HG02763 (cell line): Measurements from ENCODE around the gene CNTN1.

Experiments
- ATAC-seq: cut with Tn5 transposase; IDR thresholded peaks from one replicate; pipeline ENCODE4 v1.9.1; 2021; ENCODE audit warnings: mild to moderate bottlenecking, moderate library complexity; ENCODE audit not compliant: unreplicated experiment

The CNTN1 gene

DNA sequence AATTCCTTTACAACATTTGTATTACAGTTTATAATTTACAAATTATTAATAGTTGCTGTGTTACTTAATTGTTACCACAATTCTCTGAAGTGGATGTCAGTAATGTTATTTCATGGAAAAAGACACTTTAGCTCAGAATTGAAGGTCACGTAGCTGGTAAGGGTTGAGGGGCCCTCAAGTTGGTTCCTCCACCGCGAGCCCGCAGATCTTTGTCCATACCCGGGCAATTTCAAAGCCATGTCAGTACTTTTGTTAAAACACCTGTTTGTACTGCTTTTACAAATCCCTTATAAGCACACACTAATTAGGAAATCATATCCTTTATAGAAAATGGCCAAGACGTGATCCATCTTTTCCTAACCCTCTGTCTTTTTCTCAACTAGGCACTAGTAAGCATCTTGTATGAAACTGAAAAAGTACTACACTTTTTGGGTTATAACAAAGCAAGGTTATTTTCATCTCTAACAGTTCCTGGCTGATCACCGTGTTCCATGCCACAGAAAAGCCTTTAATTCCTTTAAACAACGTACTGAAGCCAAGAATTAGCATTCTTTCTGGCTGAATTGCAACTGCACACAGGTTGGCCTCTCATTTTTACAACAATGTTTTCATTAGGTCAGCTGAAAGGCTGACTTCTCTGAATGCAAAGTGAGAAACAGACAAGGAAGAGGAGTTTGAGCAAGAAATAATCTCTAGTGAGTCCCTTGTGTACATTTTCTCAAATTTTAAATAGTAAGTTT is 76.1 kb downstream of the CNTN1 start:
- no peak for ATAC-seq

DNA sequence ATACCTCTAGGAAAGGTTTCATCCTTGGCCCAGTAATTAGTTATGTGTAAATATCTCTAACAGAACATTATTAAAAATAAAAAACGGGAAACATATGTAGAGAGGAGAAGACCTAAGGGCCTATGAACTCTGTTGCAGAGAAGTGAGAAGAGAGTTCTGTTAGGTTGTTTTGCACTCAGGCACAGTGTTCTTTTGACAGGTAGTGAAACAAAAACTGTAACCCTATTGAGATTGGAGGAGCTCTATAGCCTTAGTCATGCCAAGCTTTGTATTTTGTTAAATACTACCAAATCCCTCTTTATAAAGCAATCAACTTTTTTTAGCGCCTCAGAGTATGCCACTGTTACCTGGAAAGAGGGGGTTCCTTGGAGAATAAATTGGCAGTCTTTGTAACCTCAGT is 77.6 kb downstream of the CNTN1 start:
- no peak for ATAC-seq

DNA sequence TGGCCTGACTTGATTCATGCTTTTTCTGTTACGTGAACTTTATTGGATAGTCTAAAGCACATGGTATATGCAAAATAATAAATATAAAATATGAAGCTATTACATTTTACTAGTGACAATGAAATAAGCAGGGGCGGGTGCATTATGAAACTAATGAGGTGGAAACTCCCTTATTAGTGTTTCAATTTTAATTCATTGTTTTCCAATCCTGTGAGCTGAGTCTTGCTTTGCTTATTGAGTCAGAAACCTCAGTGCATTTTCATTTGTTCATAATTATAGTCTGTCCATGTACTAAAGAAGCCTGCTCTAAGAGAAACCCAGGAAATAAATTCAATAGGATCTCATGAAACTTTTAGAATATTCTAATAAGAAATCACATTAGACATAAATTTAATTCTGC is 78.5 kb downstream of the CNTN1 start:
- ATAC-seq, result no peak

DNA sequence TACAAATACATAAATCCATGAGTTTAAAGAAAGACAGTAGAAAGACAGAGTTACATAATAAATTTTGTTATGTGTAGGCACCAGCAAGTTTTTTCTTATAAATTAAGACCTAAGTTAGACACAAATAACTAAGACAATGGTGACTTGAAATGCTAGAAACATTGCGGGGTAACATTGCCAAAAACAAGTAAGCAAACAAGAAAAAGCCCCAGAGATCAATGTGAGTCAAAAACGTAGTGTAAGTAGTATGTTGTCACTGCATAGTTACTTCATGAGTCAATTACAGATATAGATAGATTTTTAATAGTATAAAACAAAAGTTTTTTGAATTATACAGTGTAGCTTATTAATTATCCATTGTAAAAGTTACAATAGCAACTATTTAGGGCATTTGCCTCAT is 83.4 kb downstream of the CNTN1 start:
- ATAC-seq, result no peak

DNA sequence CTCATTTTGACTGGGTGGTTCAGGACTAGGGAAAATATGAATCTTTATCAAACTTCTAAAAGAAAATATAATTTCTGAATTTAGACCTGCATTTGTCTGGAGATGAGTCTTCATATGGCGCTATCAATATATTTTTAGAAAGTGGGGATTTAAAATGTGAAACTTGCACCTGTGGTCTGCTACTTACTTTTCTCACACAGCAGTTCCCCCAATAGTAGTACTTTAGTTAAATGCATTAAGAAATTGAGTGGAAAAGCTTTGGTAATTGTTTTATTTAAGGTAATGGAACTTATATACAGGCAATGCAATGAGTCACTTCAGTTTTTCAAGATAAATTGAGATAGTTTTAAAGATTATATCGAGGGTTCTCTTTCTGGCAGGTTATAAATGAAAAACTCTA is 91.9 kb downstream of the CNTN1 start:
- no peak for ATAC-seq

DNA sequence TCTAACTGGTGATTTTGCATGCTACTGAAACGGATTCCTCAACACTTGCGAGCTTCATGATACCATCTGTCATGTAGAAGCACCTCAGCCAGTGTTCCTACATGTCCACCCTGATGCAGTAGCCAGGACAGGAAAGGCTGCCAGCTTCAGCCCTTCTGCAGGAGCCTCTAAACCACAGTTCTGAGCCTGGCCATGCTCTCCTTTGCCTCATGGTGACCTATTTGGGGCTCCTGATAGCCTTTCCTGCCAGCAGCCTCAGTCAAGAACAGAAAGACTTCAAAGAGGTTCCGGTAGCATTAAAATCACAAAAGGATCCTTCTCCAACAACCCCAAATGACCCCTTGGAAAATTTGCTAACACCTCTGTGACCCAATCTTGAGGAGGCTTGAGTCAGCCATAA is 96.0 kb downstream of the CNTN1 start:
- no peak for ATAC-seq

DNA sequence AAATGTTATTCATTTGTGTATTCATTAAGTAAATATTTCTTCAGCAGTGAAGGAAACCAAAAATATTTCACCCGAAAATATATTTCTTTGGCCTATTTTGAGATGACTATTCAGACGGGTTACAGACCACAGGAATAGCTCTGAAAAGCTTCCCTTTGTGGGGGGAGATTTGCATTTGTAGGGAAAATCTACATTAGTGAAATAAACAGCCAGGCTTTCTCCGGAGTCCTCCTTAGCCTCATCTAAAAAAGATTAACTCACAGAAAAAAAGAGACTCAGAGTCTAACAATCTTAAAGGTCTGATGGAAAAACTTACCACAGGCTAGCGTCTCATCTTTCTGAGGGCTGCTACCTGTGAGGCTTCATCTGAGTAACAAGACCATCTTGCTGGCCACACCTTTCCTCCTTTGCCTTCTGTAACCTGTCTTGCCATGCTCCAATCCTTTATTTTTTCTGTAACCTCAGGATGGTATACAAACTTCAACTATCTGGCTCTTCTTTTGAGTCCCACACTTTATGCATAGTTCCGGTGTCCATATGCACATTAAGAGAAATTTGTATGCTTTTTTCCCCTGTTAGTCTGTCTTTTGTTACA is 100.7 kb downstream of the CNTN1 start:
- no peak for ATAC-seq

DNA sequence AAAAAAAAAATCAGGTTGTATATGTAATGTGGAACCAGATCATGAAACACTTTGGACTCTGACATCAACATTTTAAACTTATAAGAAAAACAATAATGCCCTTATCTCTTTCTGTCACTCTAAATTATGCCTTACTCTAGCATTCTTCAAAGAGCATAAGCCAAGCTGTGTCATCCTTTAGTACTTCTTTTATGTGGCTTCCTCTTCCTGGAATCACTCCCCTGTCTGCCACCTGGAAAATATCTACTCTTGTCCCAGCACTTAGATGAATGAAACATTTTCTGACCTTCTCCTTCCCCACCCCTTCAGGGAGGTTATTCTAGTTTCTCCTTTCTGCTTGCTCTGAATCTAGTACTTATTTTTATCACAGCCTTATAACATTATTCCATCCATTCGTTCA is 101.2 kb downstream of the CNTN1 start:
- ATAC-seq, result no peak

DNA sequence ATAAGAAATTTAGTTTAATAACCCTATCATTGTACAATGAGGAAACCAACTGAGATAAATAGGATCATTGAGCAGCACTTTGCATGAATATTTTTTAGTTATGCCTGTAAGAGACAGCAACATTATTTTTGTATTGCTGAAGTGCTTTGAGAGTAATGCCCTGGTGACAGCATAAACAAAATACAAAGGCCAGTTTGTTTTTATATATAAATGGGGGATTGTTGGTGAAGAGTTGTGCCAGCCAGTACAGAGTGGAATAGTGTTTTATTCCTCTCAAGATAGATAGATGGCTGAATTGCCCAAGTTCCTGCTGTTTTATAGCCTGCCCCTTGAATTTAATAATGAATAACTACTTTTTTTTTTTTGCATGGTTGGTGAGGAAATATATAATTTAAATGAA is 101.8 kb downstream of the CNTN1 start:
- ATAC-seq, result no peak

DNA sequence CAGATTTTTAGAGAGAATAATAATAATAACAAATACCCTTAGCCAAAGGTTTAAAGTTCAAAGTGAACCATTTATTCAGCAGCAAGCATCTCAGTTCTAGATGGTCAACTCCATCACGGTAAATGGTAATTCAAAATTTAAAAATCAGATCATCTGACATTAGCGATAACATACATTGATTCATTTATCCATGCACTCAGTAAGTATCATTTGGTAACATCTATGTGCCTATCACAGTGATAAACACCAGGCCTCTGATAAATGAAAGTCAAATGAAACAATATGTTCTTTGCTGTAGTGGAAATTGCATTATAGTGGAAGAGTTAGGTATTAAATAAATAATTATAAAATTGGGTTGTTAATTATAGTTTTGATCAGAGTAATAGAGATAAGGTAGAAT is 108.8 kb downstream of the CNTN1 start:
- no peak for ATAC-seq

DNA sequence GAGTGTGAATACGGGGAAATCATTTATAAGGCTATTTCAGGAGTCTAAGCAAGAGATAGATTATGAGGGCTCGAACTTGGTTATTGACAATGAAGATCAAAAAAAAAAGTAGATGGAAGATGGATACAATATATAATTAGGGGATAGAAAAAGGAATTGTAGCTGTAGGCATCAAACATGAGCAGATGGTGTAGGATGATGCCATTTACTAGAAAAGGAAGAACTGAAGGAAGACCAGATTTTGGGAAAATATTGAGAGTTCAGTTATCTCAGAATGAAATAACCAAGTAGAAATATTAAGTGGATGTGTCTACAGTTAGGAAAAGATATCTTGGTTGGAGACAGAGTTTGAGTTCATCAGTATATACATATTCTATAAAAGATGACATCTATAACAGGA is 109.6 kb downstream of the CNTN1 start:
- ATAC-seq, result no peak

DNA sequence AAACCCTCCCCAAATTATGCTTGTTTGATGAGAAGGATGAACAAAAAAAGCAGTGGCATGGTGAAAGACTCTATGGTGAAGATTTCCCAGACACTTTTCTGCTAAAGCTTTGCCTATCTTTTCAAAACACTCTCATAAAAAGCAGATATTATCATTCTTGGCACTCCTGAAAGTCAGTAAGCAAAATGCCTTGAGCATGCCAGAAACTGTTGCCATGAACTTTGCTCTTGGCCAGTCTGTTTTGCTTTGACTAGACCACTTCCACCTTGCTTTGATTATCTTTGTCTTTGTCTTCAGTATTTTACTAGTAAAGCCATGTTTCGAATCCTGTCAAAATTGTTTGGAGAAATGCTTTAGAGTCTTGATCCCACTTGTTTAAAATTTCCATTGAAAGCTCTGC is 110.4 kb downstream of the CNTN1 start:
- ATAC-seq, result no peak

DNA sequence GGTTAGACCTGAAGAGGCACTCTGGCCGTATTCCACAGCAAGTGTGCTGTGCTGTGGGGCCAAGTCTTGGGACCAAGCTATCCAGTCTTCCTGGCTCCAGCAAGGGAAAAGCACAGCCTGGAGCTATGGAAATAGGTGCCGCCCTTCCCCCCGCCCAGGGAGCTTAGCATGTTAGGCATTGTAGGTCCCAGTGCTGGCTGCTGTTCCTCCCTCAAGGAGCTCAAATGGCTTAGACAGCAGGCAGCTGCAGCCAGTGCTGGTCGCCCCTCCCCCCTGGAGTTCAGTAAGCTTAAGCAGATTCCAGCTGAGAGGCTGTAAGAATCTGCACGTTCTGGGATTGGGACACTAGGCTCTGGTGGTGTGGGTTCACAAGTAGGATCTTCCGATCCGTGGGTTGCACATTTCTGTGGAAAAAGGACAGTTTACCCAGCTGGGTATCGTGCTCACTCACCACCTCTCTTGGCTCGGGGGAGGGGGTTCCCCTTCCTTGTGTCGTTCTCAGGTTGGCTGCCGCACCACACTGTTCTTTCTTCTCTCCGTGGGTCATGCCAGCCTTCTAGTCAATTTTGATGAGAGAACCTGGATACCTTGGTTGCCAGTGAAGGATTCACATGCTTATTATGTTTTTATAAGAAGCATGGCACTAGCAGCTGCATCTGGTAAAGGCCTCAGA is 127.3 kb downstream of the CNTN1 start:
- ATAC-seq, result no peak

DNA sequence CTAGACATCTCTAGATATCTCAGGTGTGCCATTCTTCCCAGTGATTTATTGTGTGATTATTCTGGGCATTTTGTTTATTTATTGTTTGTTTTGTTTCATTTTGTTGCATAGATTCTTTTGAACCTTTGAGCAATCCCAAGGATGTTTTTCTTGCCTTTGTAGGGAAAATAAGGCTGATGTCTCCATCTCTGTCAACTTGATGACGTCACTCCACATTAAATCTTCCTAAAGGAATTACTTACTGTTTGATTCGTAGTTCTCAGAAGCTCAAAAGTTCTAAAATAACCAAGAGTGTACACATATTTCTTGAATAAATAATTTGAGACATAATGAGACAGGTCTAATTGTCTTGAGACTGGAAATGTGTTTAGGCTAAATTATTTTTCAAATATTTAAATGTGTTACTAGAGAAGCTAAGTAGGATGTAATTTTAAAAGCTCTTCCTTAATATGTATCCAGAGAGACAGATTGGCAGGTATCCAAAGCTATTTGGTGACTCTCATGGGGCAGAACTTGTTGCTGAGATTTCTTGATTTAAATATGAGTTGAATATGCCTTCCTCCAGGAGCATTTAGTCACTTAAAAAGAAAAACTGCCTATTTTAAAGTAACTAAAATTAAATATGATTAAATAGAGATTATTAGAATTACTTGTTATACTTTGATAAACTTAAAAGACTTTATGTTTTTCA is 128.7 kb downstream of the CNTN1 start:
- no peak for ATAC-seq

DNA sequence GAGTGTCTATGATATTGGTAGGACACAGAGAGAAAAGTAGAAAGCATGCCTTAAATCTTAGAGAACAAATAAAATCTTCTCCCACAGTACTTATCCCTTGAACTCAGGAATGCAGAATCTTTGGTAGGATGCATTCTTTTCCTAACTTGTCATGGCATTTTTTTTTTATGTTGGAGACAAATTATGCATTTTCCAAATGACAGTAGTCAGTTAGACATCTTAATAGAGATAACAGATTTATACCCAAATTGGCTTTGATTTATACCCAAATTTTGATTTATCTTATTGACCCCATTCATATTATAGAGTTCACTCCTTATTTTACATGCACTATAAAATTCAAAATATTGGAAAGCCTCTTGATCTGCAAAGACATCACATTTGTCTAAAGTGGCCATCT is 132.9 kb downstream of the CNTN1 start:
- ATAC-seq, result no peak

DNA sequence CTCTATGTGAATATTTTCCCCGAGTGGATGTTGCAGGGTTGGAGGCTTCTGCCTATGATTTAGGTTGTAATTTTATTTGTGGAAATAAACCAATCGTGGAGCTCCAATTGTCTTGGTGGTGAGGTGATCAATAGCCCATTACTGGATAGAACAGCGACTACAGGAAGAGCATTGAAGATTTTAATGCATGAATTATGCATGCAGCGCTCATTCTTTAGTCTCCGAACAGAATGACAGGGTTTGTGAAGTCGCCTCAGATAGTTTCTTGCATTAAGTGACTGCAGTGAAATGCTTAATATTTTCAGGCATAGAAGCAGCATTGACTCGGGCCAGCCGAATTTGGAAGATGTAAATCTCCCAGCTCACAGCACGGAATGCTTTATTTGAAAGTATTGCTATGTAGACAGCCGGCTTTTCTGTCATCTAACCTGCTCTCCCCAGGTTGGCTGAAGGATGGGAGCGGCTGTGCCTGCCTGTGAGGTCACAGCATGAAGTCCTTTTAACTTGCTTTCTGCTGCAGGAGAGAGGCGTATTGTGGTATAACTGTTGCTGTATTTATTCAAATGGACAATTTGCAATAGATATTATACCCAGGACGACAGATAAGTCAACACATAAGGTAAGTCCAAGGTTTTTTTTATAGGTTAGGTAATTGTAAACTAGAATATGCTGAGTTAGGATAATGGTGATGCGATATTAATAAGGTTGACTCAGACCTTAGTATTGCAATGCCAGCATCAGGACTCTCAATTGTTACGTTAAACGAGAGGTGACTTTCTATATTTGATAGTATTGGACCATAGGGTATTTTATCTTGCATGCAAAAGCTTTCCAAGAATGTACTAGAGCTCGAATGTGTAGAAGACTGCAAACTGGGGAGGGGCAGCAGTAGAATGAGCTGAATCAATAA is 135.7 kb downstream of the CNTN1 start:
- no peak for ATAC-seq

DNA sequence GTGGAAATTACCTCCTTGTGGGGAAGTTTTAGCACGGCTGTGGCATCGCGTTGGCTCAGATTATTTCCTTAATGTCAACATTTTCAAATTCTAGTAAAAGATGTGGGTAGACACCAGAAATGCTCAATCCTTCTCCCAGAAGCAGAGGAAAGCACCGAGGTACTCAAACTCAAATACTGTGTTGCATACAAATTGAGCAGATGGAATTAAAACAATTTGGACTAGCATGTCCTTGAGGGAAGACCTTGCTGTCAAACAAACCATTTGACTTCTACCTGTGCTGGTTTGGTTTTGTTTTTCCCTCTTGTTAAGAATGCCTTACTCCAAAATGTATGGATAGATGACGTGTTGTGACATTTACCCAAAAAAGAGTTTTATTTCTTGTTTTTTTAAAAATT is 136.4 kb downstream of the CNTN1 start:
- ATAC-seq, result no peak

DNA sequence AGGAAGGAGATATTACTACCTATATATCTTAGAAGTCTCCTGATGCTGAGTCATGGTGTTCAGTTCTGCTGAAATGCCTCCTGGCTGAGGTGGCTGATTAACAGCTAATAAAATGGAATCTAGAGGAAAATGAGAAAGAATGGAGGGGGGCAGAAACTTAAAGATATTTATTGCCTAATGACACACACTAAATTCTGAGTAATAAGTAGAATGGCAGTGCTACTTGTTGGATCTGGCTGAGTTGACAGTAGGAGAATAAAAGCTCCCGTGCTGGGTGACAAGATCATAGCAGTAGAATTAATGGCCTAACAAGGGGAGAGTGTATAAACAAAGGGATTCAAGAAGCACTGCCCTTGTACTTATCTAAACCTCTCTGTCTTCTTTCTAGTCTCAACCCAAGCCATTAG is 137.5 kb downstream of the CNTN1 start:
- no peak for ATAC-seq

DNA sequence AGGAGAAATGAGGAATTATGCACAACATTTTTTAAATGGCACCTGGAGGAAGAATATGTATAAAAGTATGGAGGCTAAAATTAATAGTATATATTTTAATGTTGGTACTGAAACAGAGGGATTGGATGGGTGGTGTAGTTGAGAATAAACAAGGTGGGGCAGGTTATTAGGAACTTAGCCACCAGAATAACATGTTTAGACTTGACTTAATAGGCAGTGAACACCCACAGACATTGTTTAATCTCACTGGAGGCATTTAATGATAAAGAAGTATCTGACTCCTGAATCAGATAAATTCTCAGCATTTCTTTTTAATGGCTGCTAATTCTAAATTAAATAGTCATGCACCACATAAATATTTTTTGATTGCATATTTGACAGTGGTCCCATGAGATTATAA is 139.7 kb downstream of the CNTN1 start:
- no peak for ATAC-seq

DNA sequence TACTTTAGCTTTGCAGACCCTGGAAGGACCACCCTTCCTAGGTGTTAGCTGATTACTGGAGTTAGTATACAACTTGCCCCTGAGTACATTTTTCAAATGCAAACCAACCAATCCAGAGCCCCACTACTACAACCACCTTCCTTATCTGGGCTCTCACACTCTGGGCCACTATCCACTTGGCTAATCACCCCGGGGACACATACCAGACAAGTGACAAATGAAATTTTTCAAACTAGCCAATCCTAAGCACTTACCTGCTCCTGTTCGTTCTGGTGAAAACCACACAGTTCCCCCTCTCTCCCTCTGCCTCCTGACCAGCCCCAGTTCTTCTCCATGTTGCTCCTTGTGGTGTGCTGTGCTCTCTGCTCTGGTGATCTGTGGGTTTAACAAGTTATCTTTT is 140.4 kb downstream of the CNTN1 start:
- ATAC-seq, result no peak

DNA sequence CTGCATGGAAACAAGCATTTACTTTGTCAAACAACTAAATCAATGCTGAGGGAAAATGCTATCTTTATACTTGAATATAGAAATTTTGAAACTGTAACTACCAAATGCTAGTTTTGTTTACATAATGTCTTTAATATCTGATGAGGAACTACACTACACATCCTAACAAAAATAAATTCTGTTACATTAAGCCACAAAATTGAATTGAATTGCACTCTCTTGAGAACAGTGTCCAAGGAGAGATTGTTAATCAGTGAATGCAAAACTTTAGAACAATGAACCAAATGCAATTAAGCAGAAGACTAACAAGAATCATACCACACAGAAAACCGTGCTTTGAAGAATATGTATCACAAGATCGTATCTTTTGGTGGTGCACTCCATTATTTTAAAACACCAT is 141.6 kb downstream of the CNTN1 start:
- ATAC-seq, result no peak
